GM21786 (cell line): ENCODE results near the gene TKTL2.

Source experiments
- ATAC-seq: cut with Tn5 transposase; IDR thresholded peaks from one replicate; pipeline ENCODE4 v1.9.1; 2021; ENCODE audit not compliant: unreplicated experiment

The TKTL2 gene

DNA sequence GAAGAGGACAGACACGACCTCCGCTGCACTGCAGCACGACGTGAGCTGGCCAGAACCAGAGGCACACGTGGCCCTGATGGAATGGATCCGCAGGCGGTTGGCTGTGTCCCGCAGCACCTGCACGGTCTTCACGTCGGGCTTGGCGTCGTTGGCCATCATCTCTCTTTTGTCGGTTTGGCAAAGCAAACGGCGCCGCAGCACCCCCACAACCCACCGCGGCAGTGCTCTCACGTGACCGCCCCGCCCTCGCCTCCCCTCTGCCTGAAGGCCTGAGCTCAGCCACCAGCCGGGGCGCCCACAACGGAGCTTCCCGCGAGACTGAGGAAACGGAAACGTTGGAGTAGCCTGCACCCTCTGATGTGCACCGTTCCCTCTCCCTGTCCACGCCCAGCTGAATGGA, at the start of gene TKTL2:
Gene TKTL2 (minus strand): TSS at position 179 of the 400 bp plus-strand sequence. CDS start 20 bp downstream, at position 159.
- no peak for ATAC-seq

DNA sequence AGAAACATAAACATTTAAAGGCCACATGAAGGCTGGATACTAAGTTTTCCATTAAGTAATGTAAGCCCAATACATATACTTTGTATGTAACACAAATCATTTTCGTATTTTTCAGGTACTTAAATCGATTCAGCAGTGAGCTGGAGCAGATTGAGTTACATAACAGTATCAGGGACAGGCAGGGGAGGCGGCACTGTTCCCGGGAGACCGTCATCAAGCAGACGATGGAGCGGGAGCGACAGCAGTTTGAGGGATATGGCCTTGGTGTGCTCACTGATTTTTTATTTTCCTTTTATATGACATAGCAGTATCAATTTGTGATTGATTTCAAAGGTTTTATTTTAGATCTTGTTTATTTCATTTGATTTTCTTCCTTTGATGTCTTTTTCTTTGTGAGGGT, 41.6 kb upstream of the TKTL2 start:
- no peak for ATAC-seq

- ATAC-seq: no peak
Measured at GRCh38 chr4:163505374-163505773, 31.8 kb upstream of the TKTL2 start.

GRCh38 chr4:163500586-163500985, 27.0 kb upstream of the TKTL2 start:
- ATAC-seq: no peak

DNA sequence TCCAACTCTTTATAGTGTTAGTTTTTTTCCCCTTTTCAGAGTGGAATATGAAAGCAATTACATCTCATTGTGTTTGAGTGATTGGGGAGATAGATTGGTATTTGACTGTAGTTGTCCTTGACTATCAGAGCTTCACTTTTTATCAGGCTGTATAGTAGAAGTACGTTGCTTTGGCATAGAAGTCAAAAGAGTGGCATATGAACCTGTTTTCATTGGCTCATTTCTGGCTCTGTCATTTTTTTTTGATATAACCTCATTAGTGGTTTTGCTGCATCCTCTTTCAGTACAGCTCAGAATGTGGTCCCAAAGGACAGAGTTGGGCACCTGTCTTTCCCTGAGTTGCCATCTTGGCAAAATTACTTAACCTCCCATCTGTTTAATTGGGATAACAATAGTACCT, 22.3 kb upstream of the TKTL2 start:
- peak; percentile 34 for ATAC-seq

DNA sequence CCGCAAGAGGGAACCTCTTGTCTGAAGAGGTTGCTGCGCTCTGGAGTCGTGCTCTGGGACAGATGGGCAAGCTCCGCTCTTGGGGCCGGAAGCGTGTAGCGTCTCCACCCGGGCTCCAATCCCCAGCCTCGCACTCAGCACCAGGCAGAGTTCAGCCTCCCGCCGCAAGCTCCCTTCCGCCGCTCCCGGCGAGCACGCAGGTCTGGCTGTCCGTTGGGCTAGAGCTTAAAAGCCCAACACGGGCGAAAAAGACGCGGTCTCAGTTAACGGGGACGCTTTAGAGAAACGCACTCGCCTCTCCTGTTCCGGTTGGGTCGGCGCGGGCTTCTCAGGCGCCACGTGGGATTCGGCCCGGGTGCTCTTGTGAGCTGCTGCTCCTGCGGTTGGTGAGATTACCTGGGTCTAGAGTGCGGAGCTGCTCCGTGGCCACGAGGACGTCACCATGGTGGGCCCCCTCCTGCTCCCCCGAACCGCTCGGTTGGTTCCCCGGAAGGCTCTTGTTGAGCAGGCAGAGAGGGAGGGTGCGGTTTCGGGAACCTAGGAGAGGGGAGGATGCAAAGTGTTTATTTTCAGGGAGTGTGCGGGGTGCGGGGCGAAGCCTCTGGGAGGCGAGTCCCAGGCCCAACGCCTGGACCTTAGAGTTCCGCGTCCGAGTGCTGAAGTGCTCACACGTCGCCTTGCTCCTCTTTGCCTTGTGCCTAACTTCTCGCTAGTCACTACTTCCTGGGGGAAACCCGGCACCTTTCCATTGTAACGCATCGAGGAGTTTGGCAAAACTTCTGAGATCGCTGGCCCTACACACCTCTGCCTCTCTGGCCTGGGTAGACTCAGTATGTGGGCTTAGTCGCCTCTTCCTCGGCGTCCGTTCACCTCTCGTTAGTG, 21.0 kb upstream of the TKTL2 start, which contains the start of gene TMA16:
Gene TMA16 (plus strand): TSS at position 331 of the 882 bp plus-strand sequence. CDS start 112 bp downstream, at position 443.
- ATAC-seq: peak; percentile 68

GRCh38 chr4:163493643-163494359, 20.2 kb upstream of the TKTL2 start:
- ATAC-seq: peak; percentile 21

GRCh38 chr4:163492951-163493504, 19.5 kb upstream of the TKTL2 start:
- no peak for ATAC-seq

GRCh38 chr4:163489929-163490328, 16.4 kb upstream of the TKTL2 start:
- no peak for ATAC-seq

GRCh38 chr4:163486321-163486720, 12.8 kb upstream of the TKTL2 start:
- no peak for ATAC-seq

- ATAC-seq: no peak
Measured at GRCh38 chr4:163485589-163485988, 12.0 kb upstream of the TKTL2 start.

GRCh38 chr4:163484906-163485305, 11.4 kb upstream of the TKTL2 start:
- no peak for ATAC-seq

GRCh38 chr4:163482190-163482589, 8.6 kb upstream of the TKTL2 start:
- ATAC-seq: peak; percentile 67

DNA sequence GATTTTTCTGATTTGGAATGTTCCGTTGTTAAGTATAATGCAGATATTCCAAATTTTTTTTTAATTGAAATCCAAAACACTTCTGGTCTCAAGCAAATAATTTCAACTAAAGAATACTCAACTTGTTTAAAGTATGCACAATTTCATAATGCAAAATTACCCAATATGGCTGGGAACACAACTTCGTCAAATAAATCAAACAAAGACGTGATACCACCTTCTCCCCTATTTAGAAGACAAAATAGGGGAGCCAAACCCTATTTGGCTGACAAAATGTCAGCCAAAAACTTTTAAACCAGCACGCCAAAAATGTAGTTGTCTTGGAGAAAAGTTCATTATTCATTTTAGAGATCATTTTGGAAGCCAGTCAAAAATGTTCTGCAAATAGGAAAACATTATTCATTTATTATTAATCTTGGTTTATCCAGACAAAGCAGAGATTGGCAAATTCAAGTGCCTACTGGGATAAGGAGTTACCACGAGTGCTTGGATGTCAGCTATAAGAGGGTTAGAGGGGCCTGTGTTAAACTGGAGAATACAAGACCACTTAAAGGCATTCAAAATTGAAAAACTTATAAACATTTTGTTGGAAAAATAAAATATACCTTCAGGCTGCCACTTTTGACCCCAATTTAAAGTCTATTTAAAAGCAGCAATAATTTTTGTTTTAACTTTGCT, 3.3 kb upstream of the TKTL2 start:
- ATAC-seq: no peak

DNA sequence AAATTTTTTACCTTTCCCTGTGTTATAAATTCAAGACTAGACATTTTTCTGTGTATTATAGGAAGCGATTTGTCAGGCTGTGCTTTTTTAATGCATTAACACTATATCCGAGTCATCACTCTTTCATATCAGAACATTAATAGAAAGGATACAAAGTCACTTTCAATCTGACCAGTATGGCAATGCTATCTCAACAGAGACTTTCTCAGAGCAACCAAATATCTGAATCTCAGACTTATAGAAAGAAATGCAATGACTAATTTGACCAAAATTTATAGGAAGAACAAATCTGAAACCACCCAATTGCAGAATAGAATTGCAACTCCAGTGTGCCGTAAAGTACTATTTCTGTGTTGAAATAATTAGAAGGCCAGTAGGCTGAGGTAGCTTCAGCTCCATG, 473 bp upstream of the TKTL2 start:
- ATAC-seq: no peak

DNA sequence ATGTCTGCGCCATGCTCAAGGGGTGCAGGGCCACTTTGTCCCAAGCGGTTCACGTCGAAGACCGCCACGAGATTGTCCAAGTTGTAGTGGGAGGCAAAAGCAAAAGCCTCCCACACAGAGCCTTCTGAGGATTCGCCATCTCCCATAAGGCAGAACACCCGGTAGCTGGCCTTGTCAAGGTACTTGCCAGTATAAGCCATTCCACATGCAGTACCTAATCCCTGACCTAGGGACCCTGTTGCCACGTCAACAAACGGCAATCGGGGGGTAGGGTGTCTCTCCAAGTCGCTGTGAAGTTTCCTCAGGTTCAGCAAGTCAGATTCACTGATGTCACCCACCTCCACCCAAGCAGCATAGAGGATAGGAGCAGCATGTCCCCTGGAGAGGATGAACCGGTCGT, 424 bp downstream of the TKTL2 start:
- ATAC-seq: no peak

- no peak for ATAC-seq
Measured at GRCh38 chr4:163470391-163470790, 3.2 kb downstream of the TKTL2 start.

GRCh38 chr4:163467082-163467770, 6.3 kb downstream of the TKTL2 start:
- ATAC-seq: no peak

GRCh38 chr4:163462556-163462955, 11.0 kb downstream of the TKTL2 start:
- ATAC-seq: no peak

DNA sequence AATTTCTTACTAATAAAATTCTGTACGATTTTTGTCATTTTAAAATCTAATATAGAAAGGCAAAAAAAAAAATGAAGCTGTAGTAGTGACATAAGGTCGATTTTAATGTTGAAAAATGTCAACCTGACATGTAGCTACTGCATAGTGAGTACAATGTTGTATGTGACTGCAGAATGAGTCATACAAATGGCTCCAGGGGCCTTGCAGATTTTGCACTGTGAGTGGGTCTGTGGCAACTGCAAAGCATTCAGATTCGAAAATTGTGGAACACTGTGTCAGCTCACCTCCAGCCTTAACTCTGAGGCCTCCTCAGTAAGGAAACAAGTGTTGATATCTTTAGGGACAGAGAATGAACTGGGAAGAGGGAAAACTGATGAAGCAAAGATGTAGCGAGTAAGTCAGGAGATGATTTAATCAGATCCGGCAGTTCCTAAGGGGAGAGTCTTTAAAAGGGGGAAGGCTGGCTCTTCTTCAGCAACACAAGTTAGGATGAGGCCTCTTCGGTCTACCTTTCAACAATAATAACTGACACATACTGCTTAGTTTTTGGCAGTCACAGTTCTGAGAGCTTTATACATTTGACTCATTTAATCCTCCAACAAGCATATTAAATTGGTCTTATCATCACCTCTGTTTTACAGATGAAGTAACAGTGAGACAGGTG, 24.9 kb downstream of the TKTL2 start:
- ATAC-seq: no peak
